Cortex of kidney (tissue), 1 donor: ENCODE results near the gene TEX261.

ENCODE experiments used
- DNase-seq: peaks from one replicate; lab custom pipeline; 2025; lab: John Stamatoyannopoulos, UW

Gene TEX261

DNA sequence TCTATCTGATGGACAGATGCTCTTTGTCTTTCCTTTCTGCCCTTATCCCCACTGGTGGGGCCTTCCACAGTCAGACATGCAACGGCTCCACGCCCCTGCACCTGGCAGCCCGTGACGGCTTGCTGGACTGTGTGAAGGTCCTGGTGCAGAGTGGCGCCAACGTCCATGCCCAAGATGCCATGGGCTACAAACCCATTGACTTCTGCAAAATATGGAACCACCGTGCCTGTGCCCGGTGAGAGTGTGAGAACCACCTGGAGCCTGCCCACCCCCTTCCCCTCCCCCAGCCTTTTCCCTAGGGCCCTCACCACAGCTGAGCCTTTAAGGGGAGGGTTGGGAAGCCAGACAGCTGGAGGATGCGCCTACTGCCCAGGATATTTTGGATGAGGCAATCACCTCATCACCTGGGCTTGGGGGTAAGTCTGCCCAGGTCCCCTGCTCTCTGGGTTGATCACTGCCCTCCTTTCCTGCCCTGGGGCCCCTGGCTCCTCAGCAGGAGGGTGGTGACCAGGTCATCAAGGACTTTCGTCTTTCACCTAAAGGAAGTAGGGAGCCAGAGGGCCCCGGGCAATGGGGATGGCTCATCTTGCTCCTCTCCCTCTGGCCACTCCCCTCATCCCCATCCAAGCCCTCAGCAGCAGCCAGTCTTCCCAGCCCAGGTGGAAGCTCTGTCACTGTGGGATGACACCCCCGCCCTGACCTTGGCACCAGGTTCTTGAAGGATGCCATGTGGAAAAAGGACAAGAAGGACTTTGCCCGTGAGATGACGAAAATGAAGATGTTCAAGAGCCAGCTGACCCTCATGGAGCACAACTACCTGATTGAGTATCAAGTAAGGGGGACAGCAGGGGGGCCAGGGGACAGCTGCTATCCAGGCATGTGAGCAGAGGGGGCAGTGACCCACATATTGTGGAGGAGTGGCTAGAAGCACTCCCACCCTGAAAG lies 12.5 kb downstream of the TEX261 start:
- DNase-seq, result no peak

DNA sequence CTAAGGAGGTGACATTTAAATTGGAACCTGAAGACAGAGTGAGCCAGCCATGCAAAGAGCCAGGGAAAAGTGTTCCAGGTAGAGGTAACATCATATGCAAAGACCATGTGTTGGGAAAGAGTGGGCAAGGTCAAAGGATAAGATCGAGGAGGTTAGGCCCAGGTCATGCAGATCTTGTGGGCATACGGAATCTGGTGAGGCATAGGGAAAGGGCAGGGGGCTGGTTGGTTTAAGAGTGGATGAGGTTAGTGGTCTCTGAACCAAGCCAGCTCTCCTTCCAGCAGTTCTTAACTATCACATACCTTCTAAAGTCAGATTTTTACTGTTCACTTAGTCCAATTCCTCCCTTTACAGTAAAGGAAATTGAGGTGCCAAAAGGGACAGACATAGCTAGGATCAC lies 13.3 kb downstream of the TEX261 start:
- DNase-seq, result no peak

DNA sequence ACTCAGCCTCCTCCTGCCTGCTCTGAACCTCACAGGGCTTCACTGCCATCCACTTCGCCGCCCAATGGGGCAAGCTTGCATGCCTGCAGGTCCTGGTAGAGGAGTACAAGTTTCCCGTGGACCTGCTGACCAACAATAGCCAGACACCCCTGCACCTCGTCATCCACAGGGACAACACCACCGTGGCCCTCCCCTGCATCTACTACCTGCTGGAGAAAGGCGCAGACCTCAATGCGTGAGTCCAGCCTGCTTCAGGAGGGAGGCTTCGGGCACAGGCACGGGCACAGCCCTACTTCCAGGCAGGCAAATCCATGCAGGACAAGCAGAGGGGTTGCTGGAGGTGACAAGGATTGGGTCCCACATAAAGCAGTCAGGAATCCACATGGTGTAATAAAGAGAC lies 15.0 kb downstream of the TEX261 start:
- no peak for DNase-seq

DNA sequence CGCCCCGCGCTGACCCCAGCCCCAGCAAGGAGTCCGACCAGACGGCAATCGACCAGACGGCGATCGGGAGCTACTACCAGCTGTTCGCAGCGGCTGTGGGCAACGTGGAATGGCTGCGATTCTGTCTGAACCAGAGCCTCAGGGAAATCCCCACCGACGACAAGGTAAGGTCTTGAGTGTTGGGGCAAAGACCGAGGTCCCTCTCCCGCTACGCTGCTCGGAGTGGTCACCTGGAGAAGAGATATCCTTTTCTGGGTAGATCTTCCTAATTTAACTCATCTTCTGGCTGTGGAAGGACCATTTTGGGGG lies 15.5 kb downstream of the TEX261 start:
- no peak for DNase-seq

DNA sequence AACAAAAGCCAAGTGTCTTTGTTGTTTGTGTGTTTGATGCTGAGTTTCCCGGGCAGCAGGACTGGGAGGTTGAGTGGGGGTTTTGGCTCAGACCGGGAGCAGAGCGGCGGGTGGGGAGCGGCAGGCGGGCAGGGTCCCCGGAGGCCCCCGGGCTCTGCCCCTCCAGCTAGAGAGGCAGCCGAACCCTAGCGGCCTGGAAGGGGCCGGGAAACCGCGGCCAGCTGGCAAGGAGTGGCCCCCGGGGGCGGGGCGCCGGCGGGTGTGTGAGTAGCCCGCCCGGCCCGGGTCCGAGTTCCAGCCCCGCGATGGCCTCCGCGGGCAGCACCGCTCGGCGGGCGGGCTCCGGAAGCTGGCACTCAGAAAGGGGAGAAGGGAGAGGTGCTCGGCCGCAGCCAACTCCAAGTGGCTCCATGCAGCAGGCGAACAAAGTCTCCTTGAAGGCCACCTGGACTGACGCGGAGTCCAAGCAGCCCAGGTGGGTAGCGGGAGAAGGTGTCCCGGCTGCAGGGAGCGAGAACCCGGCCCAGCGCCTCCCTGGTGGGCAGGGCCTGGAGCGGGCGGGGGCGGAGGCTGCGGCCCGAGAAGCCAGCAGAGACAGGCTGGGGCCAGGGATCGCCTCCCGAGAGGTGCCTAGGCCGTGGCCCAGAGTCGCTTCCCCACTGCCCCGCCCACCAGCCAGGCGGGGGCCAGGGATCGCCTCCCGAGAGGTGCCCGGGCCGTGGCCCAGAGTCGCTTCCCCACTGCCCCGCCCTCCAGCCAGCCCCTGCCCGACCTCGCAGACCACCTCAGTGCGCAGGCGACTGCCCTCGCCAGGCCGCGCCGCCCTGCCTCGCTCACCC lies 16.1 kb downstream of the TEX261 start, which contains the start of gene ANKRD53:
Gene ANKRD53, plus strand, starts transcription at position 290 of the 839 bp plus-strand sequence. Its CDS starts 16 bp downstream, at position 306.
- no peak for DNase-seq

DNA sequence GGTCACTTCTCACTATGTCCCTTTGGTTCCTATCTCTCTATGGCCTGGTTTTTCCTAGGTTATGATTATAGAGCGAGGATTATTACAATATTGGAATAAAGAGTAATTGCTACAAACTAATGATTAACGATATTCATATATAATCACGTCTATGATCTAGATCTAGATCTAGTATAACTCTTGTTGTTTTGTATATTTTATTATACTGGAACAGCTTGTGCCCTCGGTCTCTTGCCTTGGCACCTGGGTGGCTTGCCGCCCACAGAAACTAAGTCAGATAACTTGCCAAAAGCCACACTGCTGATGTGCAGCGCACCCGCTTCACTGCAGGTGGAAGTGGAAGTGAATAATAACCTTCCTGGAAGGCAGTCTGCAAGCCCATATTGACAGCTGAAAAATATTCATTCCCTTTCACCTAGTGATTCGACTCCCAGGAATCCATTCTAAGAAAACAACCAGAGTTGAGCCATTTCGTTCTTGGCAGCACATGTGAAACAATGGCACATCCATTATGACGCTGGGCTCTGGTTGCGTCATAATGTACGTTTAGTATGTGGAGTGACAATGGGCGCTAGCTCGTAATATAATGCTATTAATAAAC lies 17.0 kb downstream of the TEX261 start:
- no peak for DNase-seq

DNA sequence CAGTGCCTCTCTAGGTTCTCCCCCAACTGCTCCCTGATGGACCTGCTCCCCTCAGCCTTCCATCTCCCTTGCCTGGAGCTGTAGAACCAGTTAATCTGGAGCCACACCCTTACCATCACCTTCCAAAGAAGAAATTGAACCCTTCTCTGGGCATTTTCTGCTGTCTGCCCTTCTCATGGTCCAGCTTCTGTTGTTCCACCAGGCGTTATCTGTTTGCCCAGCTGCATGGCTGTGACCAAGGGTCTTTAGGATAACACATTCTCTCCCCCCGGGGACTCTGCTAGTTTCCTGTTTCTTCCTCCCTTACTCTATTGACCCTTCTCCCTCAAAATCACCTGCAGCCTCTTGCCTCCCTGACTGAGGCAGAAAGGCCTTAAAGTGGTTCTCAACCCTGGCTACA lies 19.4 kb downstream of the TEX261 start:
- no peak for DNase-seq

DNA sequence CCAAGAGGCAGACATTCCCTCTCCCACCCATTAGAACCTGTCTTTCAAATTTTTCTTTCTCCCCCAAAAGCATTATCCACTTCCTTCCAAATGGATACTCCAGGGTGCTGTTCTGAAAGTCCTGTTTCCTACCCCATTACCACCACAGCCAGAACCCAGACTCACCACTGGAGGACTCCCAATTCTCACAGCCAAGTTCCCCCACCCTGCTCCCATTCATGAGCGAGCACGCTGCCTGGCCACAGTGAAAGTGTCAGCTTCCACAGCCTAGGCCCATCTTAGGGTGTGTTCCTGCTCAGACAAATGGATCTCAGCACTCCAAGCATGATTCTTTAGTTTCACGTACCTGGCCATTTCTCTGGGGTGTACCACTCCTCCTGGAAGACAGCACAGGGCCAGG lies 20.1 kb downstream of the TEX261 start:
- no peak for DNase-seq

DNA sequence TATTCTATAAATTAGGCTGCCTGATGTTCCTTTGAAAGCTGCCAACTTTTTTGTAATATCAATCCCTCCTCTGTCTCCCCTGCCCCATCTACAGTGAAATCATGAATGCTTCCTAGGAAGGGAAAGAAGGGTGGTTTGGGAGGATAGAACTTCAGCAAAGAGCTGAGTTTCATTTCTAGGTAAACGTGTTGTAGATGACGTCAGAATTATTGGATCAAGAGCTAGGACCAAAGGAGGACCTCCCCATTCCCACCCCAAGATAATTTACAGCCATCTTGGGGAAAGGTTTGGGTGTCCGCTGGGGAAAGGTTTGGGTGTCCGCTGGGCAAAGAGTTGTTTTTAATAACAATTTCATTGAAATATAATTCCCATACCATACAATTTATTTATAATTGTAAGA lies 27.5 kb downstream of the TEX261 start:
- no peak for DNase-seq

DNA sequence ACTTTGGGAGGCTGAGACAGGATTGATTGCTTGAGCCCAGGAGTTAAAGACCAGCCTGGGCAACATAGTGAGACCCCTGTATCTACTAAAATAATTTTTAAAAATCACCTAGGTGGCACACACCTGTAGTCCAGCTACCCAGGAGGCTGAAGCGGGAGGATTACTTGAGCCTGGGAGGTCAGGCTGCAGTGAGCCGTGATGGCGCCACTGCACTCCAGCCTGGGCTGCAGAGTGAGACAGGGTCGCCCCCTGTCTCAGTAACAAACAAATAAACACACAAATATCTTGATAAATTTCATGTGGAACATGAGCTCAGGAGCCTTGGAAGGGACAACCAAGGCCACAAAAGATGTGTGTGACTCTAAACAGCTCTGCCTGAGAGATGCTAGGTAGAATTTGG lies 28.0 kb downstream of the TEX261 start:
- no peak for DNase-seq

DNA sequence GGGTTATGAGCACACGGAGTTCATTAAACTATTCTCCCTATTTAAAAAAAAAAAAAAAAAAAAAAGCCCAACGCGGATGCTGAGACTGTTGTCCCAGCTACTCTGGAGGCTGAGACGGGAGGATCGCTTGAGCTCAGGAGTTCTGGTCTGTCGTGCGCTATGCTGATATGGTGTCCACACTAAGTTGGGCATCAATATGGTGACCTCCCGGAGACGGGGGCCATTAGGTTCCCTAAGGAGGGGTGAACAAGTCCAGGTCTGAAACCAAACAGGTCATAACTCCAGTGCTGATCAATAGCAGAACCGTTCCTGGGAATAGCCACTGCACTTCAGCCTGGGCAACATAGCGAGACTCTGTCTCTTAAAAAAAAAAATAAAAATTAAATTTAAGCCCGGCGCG lies 29.2 kb downstream of the TEX261 start:
- no peak for DNase-seq

DNA sequence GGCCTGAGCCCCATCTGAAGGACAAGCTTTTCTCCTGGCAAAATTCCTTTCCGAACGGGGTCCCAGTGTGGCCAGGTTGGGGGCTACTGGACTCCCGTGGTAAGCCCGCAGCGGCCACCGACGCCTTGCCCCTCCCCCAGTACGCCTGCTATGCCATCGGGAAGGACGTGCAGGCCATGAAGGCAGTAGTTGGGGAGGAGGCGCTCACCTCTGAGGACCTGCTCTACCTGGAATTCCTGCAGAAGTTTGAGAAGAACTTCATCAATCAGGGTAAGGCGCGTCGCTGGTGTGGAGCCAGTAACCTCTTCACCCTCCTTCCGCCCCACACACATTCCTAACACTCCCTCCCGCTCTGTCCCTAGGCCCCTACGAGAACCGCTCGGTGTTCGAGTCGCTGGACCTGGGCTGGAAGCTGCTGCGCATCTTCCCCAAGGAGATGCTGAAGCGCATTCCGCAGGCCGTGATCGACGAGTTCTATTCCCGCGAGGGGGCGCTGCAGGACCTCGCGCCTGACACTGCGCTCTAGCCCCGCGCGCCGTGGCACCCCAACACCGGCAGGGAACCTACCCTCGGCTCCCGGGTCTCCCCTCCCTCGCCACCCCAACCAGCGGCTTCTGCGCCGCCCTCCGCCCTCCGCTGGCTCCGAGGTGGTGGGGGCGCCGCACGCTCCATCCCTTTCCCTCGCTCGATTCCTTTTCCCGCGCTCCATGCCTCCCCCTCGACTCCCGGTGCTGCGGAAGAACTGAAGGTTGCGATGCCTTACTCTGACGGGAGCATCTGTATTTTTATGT lies 29.9 kb downstream of the TEX261 start:
- no peak for DNase-seq

DNA sequence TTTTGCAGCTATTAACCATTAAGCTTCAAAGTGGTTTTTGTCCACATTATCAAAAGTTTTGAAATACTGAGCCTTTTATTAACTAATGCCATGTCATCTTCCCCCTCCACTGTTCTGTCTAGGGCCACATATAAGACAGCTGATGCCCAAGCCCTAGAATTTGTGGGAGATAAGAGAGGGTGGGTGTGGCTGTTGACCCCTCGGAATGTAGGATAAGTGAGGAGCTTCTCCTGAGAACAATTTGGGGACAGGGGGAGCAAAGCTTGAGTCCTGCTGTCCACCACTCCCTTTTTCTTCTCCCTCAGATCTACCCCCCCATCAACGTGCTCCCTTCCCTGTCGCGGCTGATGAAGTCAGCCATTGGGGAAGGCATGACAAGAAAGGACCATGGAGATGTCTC lies 30.5 kb downstream of the TEX261 start:
- no peak for DNase-seq

DNA sequence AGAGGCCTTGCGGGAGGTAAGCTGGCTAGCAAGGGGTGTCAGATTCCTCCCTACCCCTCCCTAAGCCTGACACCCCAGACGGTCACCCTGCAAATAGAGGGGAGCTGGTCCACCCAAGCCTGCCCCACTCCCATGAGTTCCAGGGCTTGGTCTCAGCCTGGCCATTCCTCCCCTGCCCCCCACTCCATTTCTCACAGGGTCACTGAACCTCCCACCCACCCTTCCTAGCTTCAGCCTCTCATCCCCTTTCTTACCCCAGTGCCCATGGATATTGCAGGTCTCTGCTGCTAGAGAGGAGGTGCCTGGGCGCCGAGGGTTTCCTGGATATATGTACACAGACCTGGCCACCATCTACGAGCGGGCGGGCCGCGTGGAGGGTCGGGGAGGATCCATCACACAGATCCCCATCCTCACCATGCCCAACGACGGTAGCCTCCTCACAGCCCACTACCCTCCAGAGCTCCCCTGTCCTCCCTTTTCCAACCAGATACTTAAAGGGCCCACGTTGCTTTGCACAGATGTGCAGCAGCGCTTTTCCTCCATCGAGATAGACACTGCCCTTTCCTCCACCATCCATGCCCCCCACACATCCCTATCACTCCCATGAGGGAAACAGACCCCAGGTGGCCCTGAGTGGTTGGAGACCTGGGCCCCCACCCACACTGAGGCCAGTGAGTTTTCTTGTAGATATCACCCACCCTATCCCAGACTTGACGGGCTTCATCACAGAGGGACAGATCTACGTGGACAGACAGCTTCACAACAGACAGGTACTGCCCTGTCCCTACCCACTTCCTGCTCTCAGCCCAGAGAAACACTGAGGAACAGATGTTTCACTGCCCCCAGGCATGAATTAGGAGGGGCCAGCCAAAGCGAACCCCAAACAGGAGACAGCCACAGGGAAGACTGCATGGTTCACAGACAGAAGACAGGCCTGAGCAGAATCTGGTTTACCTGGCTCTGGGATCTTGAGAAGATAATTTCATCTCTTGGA lies 31.5 kb downstream of the TEX261 start:
- DNase-seq, result no peak

DNA sequence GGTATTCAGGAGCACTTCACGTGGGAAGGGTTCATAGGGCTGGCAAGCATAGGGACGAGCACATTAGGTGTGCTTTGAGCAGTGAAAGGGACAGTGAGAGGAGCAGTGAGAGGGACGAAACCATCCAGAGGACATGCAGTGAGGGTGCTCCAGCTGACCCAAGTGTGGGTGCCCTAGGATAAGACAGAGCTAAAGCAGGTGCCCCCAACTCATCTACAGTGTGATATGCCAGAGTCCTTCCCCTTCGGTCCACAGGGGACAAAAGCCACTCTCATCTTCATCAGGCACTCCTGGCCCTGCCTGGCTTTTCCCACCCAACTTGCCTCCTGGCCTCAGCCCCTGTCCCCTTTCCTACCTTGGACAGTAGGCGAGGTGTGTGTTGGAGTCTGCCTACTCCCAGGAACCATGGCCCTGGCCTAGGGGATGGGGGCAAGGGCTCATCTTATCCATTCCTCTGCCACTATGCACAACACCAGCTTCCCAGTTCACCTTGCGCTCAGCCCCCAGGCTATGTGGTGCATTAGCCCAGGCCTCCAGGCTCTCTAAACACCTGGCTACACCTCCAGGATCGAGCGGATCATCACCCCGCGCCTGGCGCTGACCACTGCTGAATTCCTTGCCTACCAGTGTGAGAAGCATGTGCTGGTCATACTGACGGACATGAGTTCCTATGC lies 32.3 kb downstream of the TEX261 start:
- DNase-seq, result no peak

DNA sequence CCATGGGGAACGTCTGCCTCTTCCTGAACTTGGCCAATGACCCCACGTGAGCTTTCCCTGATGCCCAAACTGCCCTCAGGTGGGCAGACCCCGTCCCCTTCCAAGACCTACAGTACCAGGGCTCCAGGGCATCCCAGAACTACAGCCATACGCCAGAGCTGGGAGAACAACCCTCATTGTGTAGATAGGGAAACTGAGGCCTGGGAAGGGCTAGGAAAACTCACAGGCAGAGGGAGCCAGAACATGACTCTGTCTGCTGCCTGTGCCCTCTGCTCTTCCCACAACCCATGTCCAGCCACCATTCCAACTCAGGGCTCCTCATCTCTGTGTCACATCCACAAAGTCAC lies 33.1 kb downstream of the TEX261 start:
- no peak for DNase-seq

DNA sequence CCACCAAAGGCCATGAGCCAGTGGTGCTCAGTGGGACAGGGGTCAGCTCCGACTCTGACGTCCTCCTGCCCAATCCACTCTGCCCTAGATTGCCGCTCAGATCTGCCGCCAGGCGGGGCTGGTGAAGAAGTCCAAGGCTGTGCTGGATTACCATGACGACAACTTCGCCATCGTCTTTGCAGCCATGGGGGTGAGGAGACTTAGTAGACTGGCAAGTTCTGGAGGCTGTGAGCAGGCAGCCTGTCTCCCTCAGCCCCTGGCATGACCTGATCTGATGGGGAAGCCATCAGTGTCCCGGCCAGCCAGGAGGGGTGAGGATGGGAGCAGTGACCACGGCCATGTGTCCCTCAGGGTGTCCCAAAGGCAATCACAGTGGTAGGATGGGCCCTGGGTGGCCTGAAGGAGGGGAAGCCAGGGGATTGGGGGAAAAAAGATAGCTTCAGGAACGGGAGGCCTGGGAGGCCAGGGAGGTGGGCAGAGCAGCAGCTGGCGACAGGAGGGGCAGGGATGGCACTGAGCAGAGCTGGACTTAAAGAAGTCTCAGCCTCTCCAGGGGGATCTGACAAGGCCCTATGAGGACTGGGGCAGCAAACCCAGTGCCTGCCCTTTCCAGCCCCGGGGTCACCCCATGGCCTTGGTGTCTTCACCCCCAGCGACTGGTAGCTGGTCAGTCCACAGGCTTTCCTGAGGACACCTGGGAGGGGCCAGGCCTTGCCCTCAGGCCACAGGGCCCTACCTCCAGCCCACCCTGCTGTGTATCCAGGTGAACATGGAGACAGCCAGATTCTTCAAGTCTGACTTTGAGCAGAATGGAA lies 33.6 kb downstream of the TEX261 start:
- DNase-seq, result no peak

DNA sequence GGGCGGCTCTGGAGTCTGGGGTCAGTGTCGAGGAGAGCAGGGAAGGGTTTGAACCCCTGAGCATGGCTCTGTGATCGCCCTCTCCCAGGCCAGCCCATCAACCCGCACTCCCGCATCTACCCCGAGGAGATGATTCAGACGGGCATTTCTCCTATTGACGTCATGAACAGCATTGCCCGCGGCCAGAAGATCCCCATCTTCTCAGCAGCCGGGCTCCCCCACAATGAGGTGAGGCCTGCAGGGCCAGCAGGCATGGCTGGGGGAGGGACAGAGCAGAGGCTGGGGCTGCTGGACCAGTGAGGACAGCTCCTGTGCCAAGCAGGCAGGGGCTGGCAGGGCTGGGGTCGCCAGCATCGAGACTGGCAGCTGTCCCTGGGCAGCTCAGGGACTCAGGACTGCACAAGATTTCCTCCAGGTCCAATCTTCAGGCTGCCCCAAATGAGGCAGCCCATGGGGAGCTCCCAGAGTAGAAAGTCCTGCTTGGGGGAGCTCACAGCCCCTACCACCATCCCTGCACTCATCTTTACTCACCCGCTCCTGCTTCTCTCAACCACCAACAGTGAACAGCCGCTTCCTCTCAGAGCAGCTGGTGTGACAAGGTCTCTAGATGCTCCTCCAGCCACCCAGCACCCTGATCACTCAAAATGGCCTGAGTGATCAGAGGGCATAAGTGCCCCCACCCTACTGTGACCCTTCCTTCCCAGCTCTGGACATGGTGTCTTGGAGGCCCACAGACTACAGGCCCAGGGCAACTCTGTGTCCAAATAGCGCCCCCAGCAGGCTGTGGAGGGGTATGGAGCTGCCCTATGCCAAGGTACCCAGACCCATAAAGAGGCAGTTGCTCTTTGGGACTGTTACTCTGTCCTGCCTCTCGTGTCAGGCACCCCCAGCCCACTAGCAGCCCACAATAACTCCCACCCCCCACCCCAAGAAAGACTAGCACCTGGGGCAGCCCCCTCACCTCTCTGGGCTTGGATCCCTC lies 34.5 kb downstream of the TEX261 start:
- DNase-seq, result no peak
